LoVo (cell line): ENCODE measurements around the gene CTIF.
"Not testable (repeated sequence)": the region's sequence is repeated elsewhere in the genome, so short reads cannot be mapped to it uniquely, and the experiment has no call there.

ENCODE experiments used
- DNase-seq: peaks from one replicate; pipeline ENCODE4 v3.0.0-alpha.2; 2016; ENCODE audit warnings: low spot score

CTIF gene

DNA sequence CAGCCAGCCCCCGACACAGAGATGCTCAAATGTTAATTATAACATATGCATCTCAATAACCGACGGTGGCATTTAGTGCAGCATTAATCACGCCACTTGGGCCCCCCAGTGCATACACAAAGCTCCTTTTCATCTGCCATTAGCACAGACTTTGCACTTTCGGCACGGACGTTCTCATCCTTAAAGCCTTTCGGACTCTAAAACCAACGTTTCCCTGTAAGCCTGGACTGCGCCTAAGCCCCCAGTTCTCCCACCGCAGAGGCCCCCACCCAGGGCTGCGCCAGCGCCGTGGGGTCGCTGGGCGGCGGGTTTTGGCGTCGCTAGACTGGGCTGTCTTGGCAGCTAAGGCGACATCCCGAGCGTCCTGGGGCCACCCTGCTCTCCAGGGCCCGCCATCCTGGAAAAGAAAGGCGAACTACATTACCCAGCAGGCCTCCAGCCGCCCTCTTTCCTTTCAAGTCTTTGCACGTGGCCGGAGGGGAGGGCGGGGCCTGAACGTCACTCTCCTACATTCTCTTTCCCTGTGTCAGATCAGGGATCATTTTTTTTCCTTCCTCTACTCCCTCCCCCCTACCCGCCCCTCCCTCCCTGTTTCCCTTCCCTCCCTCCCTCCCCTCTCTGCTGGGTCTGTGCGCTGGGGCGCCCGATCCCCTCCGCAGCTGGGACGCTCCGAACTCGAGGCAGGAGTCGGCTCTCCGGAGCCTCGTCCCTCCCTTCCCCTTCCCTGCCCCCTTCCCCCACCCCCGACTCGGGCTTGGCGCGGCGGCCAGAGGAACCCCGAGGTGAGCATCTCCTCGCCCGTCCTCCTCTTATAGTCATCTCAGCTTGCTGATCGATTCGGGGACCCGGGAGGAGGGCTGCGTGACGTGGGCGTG is at the start of gene CTIF:
TSS of gene CTIF (plus strand) at position 501 of the 875 bp plus-strand sequence. CDS start 80,535 bp downstream, outside the sequence.
- peak; percentile 94 for DNase-seq

DNA sequence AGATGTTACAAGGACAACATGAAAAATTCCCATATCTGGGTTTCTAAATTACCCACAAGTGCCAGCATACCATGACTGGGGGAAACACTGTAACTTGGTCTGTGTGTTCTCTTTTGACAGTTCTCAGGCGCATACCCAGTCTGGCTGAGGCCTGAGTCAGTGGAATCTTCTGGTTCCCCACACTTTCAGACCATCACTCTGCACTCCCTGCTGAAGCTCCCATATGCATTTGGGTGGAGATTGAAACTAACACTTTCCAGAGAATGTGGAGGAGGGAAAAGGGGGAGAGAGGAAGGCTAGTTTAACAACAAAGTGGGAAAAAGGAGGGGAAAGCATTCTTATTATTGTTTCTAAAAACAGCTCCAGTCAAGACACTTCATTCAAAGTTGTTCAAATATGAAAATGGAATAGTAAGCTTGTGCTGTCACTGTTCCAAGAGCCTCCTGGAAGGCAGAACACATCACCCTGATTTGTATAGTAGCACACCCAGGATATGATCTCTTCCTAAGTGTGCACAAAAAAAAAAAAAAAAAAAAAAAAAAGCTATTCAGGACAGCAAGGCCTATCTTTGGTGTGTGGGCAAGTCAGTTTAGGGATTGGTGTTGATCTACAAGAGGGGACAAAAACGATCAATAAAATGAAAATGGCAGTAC is 48.1 kb upstream of the CTIF start:
- no peak for DNase-seq

DNA sequence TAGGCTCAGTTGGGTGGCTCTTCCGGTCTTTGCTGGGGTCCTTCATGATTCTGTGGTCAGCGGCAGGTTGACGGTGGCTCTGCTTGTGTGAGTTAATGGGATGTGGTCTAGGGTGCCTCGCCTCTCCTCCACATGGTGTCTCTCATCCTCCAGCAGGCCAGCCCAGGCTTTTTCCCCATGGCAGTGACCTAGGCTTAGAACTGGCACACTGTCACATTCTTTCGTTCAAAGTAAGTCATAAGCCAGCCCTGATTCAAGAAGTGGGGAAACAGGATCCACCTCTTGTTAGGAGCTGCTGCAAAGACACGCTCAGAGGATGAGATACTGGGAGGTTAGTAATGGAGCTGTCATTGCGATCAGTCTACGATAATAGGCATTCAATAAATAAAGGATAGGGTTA is 46.0 kb upstream of the CTIF start:
- DNase-seq, result no peak

DNA sequence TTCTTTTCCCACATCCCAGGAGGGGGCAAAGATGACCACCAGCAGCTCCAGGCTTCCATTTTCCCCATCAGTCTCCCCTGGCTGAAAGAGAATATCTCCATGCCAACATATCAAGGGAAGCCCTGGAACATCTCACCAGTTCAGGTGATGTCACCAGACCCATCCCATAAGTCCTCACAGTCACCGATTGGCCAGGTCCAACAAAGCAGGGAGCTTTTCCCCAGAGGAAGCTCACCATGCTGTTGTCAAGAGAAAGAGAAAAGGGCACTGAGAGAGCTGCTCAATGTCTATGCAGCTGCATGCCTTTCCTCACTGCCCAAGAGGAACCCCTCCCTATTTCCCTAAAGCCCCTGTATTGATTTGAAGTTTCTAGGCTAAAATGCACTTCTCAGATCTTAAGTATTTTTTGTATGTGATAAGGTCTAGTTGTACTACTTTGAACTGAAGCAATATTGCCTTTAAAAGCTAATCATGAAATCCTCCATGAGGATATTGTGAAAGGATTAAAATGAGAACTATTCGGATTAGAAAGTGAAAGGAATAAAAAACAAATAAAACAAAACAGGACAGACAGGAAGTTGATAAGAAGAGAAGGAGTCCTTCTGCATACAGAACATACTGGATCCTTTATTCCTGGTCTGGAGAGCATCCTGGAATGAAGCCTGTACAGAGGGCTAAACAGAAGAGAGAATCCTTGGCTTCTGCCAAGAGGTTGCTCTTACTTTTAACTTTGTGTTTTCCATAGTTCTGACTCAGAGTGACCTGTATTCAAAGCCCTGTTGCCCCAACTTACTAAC is 45.2 kb upstream of the CTIF start:
- no peak for DNase-seq

DNA sequence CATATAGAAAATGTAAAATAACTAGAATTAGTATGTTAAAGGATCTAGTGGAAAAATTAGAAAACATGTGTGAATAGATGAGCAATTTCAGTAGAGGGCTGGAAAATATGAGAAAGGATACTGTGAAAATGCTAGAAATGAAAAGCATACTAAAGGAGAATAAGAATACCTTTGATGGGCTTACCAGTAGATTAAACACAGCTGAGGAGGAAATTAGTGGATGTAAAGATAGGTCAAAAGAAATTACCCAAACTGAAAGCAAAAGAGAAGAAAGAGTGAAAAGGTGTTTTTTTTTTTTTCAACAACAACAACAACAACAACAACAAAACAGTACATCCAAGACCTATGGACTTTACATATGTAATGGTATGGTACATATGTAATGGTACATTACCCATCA is 41.0 kb upstream of the CTIF start:
- no peak for DNase-seq

DNA sequence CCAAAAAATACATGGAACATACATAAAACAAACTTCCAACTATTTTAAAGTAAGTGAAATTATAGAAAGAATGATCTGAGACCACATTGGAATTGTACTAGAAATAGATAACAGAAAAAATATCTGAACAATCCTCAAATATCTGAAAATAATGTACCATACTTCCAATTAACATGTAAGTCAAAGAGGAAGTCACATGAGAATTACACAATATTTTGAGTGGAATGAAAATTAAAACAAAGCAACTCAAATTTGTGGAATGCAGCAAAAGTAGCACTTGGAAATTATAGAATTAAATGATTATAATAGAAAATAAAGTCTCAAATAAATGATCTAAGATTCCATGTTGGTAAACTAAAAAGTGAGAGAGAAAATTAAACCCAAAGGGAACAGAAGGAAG is 38.3 kb upstream of the CTIF start:
- DNase-seq, result no peak

DNA sequence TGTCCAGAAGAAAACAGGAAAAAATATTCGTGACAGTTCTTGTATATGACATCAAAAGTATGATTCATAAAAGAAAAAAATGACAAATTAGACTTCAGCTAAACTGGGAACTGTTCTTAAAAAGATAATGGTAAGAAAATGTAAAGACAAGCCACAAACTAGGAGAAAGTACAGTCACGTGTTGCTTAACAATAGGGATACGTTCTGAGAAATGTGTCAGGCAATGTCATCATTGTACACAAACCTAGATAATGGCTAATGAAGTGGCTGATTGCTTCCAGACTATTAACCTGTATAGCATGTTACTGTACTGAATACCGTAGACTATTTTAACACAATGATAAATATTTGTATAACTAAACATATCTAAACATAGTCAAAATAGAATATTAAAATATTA is 35.9 kb upstream of the CTIF start:
- no peak for DNase-seq

DNA sequence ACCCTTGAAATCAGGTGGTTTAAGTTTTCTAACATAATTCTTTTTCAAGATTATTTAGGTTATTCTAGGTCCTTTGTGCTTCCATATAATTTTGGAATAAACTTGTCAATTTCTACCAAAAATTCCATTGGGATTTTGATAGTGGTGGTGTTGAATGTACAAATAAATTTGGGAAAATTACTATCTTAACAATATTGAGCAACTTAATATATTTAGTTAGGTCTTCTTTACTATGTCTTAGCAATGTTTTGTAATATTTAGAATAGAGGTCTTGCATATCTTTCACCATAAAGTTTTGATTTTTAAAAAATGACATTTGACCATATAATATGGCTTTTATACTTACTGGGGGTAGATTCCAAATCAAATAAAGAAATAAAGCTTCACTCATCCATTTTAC is 34.0 kb upstream of the CTIF start:
- no peak for DNase-seq

DNA sequence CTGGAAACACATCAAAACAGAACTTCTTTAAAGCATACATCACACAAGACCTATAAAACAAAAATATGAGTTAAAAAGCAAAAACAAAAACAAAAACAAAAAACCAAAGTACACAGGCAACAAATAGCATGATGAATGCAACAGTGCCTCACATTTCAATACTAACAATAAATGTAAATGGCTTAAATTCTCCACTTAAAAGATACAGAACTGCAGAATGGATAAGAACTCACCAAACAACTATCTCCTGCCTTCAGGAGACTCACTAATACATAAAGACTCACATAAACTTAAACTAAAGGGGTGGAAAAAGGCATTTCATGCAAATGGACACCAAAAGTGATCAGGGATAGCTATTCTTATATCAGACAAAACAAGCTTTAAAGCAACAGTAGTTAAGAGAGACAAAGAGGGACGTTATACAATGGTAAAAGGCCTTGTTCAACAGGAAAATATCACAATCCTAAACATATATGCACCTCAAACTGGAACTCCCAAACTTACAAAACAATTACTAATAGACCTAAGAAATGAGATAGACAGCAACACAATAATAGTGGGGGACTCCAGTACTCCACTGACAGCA is 31.8 kb upstream of the CTIF start:
- DNase-seq, result not testable (repeated sequence)

DNA sequence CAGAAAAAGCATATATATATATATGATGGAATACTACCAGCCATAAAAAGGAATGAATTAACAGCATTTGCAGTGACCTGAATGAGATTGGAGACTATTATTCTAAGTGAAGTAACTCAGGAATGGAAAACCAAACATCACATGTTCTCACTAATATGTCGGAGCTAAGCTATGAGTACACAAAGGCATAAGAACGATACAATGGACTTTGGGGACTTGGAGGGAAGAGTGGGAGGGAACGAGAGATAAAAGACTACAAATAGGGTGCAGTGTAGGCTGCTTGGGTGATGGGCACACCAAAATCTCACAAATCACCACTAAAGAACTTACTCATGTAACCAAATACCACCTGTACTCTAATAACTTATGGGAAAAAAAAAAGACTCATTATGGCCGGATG is 26.3 kb upstream of the CTIF start:
- DNase-seq, result not testable (repeated sequence)

DNA sequence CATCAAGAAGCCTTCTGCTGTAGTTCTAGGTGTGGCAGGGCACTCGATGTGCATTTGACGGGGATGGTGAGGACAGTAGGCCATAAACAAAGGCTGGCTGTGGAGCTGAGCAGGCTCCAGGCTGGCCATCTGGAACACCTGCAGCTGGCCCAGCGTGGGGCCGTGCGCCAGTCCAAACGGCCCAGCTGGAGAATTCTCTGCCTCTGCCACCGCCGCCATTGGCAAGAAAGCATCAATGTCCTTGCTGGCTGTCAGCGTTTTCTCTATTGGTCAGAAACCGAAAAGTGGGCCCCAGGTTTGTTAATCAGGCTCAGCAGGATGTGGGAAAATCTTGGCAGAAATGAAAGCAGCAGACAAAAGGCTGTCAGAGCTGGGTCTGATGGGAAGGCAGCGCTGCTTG is 24.0 kb upstream of the CTIF start:
- no peak for DNase-seq

DNA sequence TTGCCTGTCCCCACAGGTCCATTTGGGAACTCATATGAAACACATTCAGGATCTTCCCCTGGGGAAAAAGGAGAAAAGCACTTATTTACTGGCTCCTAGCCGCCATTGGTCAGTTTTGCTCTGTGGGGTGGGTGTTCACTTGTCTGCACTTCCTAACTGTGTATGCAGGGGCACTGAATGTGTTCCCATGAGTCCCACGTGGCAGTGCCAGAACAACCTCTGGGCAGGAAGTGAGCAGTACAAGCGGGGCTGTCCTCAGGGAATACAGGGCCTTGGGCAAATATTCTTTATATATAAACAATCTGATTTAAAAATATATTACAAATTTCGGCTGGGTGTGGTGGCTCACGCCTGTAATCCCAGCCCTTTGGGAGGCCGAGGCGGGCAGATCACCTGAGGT is 21.8 kb upstream of the CTIF start:
- DNase-seq, result no peak

DNA sequence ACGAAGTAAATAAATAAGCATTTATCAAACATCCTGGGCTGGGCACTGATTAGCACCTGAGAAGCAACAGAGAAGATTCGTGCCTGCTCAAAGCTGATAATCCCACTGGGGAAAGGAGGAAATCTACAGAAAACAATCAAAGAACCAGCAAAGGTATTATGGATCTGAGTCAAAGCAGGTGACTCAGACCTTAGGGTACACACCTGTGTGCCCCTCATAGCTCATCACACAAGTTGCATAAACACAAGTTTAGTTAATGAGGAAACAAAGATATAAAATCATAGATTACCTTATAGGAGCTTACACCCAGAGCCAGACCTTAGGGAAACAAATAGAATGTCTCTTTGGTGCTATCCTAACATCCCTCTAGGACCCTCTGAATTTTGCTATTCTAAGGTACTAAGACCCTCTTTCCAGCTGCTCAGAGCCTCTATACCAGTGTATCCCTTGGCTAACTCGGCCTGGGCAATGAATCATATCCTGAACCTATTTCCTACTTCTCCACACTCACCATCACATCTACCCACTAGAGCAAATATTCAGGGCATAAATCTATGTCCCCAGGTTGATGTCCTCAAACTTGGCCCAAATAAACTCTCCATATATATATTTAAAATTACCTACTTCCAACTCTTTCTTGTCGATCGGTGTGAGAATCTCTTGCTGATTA is 19.3 kb upstream of the CTIF start:
- DNase-seq, result no peak

DNA sequence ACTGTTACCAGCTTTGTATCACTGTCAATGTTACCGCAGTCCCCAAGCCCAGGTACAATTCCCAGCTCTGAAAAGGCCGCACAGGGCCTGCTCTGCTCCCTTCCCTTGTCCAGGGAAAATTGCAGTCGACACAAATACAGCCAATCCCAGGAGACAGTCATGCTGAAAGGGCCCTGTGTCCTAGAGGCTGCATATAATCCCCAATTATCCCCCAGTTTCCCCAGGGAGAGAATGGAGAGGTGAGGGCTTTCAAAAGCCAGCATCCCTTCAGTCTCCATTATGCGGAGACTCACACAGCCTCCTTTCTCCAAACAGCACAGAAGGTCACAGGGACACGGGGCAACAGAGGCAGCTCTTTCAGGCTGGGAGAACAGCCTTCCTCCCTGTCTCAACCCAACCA is 17.1 kb upstream of the CTIF start:
- DNase-seq, result no peak

DNA sequence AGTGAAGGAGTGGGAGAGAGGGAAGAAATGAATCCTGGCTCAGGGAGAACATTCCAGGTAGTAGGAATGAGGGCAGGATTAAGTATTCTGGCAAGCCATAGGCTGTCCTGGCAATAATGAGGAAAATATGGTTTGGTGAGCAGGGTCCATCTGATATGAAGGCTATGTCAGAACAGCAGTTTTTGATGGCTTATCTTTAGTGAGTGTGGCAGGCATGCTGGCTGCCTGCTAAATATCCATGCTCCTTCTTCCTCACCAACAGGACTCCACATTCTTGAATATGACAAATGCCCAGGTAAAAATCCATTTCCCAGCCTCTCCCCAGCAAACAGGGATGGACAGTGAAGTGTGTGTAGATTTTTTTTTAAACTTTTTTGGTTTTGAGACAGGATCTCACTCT is 13.2 kb upstream of the CTIF start:
- no peak for DNase-seq

DNA sequence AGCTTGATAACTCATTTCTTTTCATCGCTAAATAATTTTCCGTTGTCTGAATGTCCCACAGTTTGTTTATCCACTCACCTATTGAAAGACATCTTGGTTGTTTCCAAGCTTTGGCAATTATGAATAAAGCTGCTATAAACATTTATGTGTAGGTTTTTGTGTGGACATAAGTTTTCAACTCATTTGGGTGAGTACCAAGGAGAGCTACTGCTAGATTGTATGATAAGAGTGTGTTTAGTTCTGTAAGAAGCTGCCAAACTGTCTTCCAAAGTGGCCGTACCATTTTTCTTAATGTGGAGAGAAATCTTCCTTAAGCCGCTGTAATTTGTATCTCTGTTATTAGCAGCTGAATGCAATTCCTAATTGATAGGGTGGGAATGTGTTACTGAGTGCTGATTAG is 11.4 kb upstream of the CTIF start:
- no peak for DNase-seq

DNA sequence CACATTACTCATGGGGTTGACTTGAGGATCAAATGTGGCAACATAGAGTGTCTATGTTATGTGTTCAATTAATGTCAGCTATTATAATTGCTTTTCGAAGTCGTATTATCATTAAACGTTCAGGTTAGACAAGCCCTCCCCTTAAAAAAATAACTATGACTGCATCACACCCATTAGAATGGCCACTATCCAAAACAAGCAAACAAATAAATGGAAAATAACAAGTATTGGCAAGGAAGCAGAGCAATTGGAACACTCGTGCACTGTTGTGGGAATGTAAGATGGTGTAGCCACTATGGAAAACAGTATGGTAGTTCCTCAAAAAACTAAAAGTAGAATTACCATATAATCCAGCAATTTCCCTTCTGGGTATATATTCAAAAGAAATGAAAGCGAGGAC is 10.0 kb upstream of the CTIF start:
- DNase-seq, result no peak

DNA sequence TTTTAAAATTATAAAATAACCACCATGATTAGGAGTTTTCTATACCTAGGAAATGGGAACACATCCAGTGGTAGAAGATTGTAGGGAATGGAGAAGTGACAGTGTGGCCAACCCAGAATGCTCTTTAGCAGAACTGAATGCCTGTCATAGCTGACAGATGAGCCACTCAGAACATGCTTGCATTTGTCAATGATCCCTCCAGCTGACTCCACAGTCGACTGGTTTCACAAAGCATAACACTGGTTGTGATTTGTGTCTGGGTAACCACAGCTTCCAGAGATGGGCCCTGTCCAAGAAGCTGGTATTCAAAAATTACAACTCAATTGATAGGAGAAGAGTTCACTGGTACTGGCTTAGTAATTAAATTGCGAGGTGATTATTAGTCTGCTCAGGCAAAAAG is 9.0 kb upstream of the CTIF start:
- no peak for DNase-seq

DNA sequence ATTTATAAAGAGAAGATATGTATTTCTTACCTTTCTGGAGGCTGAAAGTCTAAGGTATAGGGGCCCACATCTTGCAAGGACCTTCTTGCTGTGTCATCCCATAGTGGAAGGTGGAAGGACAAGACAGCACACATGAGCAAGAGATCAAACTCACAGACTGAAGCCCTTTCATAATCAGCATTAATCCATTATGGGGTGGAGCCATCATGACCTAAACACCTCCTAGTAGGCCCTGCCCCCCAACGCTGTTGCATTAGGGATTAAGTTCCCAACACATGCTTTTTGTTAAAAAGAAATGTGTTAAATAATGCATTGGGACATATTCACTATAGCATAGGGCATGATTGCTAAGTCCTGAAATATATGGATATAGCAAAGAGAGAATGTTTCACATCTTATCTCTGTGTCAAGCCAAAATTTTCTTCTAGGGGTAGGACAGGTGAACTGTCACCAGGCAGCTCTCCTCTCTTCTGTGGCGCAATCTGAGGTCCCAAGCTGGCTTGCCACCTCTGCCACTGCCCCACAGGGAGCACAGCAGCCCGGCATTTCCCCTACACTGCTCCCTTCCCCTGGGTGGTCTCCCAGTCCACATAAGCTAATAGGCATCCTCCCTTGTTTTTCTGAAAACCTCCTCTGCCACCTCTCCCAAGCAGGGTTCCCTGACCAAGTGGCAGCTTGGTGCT is 8.3 kb upstream of the CTIF start:
- DNase-seq, result no peak

DNA sequence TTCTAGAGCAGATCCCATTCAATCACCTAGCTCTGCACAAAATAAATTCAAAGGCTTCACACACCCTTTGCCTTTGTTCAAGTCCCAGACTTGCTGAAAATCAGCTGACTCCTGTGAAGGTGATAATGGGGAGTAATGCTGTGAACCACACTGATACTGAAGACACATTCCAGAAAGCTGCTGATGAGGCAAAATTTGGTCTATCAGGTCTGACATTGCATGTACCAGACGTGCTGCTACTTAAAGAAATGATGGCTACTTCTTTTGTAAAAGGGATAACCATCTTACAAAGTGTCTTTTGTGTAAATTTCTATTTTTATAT is 7.8 kb upstream of the CTIF start:
- no peak for DNase-seq

DNA sequence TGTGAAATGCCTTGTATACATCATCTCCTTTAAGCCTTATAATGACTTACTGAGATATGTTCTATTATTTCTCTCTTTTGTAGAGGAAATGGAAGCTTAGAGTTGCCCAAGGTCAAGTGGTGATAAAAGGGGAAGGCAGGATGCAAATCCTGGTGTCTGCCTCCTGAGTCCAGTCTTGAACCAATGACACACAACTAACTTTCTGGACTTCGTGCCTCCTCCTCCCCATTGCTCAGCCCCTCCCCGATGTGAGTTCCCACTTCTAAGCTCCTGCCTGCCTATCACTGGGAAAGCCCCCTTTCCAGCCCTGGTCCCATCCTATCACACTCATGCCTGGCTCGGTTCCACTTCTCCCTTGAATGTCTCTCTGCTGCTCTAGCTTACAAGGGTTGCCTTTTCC is 6.9 kb upstream of the CTIF start:
- no peak for DNase-seq
